ENCODE data around the gene ERC2. TPM values are rescaled to one million over a fixed set of nuclear protein-coding genes. Genes with fewer than 3 reads are reported as not detected.

Gene ERC2
- total and polyA plus RNA-seq, 2 of the 13 experiments (the other 11 are each of a cell fraction or from before 2014, with no cell fraction given): 0.16 to 0.22 TPM

- no peaks in the 10 kb centered on the region for H3K36me3 ChIP-seq (replicated peaks in 1 of 2; ENCODE audit: control insufficient read depth in 1 of 2, insufficient read depth in 2 of 2, low read length in 2 of 2)
- no peak overlapping the region for H3K4me2 ChIP-seq (ENCODE audit: low read depth, low read length)
- no peak for TF ChIP-seq ZNF160 (CRISPR knock-in tag; IDR thresholded peaks at IDR 0.05)
- TF ChIP-seq LCORL (IDR thresholded peaks at IDR 0.05): no peak
- TF ChIP-seq LCORL (CRISPR knock-in tag; IDR thresholded peaks at IDR 0.05): no peak
- no peak for TF ChIP-seq ZBTB38 (CRISPR knock-in tag; IDR thresholded peaks at IDR 0.05)
- no peak for TF ChIP-seq MBD4 (IDR thresholded peaks at IDR 0.05; ENCODE audit: borderline replicate concordance, low read length)
- no peak for TF ChIP-seq ZBTB8A (CRISPR knock-in tag; IDR thresholded peaks at IDR 0.05; ENCODE audit: borderline replicate concordance, low read depth)
- no peak for TF ChIP-seq ZKSCAN5 (CRISPR knock-in tag; IDR thresholded peaks at IDR 0.05)
- TF ChIP-seq ZNF235 (CRISPR knock-in tag; IDR thresholded peaks at IDR 0.05; ENCODE audit: borderline replicate concordance): no peak
- TF ChIP-seq HOXA5 (CRISPR knock-in tag; IDR thresholded peaks at IDR 0.05): no peak
- no peak for TF ChIP-seq ZNF556 (CRISPR knock-in tag; IDR thresholded peaks at IDR 0.05; ENCODE audit: borderline replicate concordance)
- TF ChIP-seq SMAD1 (CRISPR knock-in tag; IDR thresholded peaks at IDR 0.05; ENCODE audit: borderline replicate concordance, low read depth): no peak
- no peak for TF ChIP-seq NCOA2 (CRISPR knock-in tag; IDR thresholded peaks at IDR 0.05)
- no peak for TF ChIP-seq ZMYM4 (CRISPR knock-in tag; IDR thresholded peaks at IDR 0.05)
- no peak for TF ChIP-seq BRF2 (CRISPR knock-in tag; IDR thresholded peaks at IDR 0.05)
- TF ChIP-seq CERS6 (CRISPR knock-in tag; IDR thresholded peaks at IDR 0.05): no peak
- TF ChIP-seq HIVEP1 (CRISPR knock-in tag; IDR thresholded peaks at IDR 0.05): no peak
- TF ChIP-seq ZNF580 (CRISPR knock-in tag; IDR thresholded peaks at IDR 0.05; ENCODE audit: borderline replicate concordance, low read depth): no peak
- TF ChIP-seq ZNF878 (CRISPR knock-in tag; IDR thresholded peaks at IDR 0.05): no peak
- no peak for TF ChIP-seq HBP1 (CRISPR knock-in tag; IDR thresholded peaks at IDR 0.05; ENCODE audit: low read depth)
- in situ Hi-C loops (cut with HindIII; ENCODE audit: extremely low pct_ligation_motif_present, low pct_unique_long_range_greater_than_20kb) (no loop called here), intact Hi-C loops (cut with micrococcal nuclease; ENCODE audit: unreplicated experiment) (no loop called here)
- BruUV-seq (replicated peaks): no TSS peak
- H4K20me1 ChIP-seq (ENCODE audit: insufficient read depth, low read length): no peaks in the 10 kb centered on the region
- no peak for FAIRE-seq
- no peaks in the 10 kb centered on the region for H3K4me1 ChIP-seq (ENCODE audit: insufficient read depth, low read length)
- no peaks in the 10 kb centered on the region for H3K9me3 ChIP-seq (ENCODE audit: low read length)
- no peaks in the 10 kb centered on the region for H3K27me3 ChIP-seq (ENCODE audit: control insufficient read depth in 1 of 2, insufficient read depth in 2 of 2, low read length in 2 of 2)
- 2% methylated on average over 2 of the region's 2 CpGs for WGBS (ENCODE audit: low lambda C conversion rate)
- H2AFZ ChIP-seq (ENCODE audit: low read length): no peak overlapping the region
- DNase-seq (ENCODE audit: low spot score): no peak
- ChIA-PET CTCF (ENCODE audit: low intra/inter-chr PET ratio, low total read pairs) (no interaction called here), POLR2A (no interaction called here)
- no peak for ATAC-seq
- H3K27ac ChIP-seq (ENCODE audit: extremely low read length, insufficient read depth, low read length): no peak overlapping the region
- no peak overlapping the region for H3K9ac ChIP-seq (ENCODE audit: insufficient read depth, low read depth, low read length)
- H3K79me2 ChIP-seq (ENCODE audit: insufficient read depth, low read length): no peaks in the 10 kb centered on the region
- H3K4me3 ChIP-seq (replicated peaks in 1 of 3; ENCODE audit: insufficient read depth in 1 of 3, low read depth in 2 of 3, low read length in 3 of 3): no peak overlapping the region
These were observed 346.6 kb downstream of the ERC2 start for GRCh38 chr3:56121716-56122115.
